A673 (cell line): ENCODE measurements around the gene ARMH3. TPM values are rescaled to one million over a fixed set of nuclear protein-coding genes. Genes with fewer than 3 reads are reported as not detected.

Experiments
- BruUV-seq: library from RNA; stranded (reverse); fragments of 400-500 nt; replicated peaks from 2 replicates; lab custom pipeline; 2021; lab: Mats Ljungman, UMichigan
- CTCF ChIA-PET: fragments of 300-600 bp; sonication (Branson Sonifier 250); formaldehyde crosslinking; loops from one replicate; lab custom pipeline; 2022; ENCODE audit warnings: antibody characterized with exemption; lab: Charles Lee
- POLR2A ChIA-PET: fragments of 300-600 bp; sonication (Branson Sonifier 250); formaldehyde crosslinking; loops from one replicate; lab custom pipeline; 2022; ENCODE audit warnings: antibody characterized with exemption; ENCODE audit not compliant: low non-redundant PET; lab: Charles Lee
- DNase-seq: peaks from one replicate; pipeline ENCODE4 v3.0.0-alpha.2; 2015; ENCODE audit warnings: low spot score
- H3K27ac ChIP-seq: fragments of 200-600 bp; sonication (generic); 2 replicates; pipeline ENCODE4 v1.5.1; 2016; ENCODE audit warnings: mixed run types, low read depth, mild to moderate bottlenecking, mixed read lengths, antibody characterized with exemption, low read length; ENCODE audit not compliant: poor library complexity, severe bottlenecking
- H3K27me3 ChIP-seq: fragments of 200-600 bp; sonication (generic); replicated peaks from 2 replicates; pipeline ENCODE4 v1.6.1; 2017; ENCODE audit warnings: mixed run types, low read depth, mild to moderate bottlenecking, mixed read lengths, antibody characterized with exemption, low read length; ENCODE audit not compliant: insufficient read depth, poor library complexity
- H3K36me3 ChIP-seq: fragments of 200-600 bp; sonication (generic); 2 replicates; pipeline ENCODE4 v1.6.1; 2016; ENCODE audit warnings: mixed run types, mild to moderate bottlenecking, mixed read lengths, antibody characterized with exemption, low read length; ENCODE audit not compliant: insufficient read depth, poor library complexity, severe bottlenecking
- H3K4me1 ChIP-seq: fragments of 200-600 bp; sonication (generic); 2 replicates; pipeline ENCODE4 v1.6.1; 2017; ENCODE audit warnings: mixed run types, mild to moderate bottlenecking, mixed read lengths, antibody characterized with exemption, low read length; ENCODE audit not compliant: insufficient read depth, poor library complexity, severe bottlenecking
- H3K4me3 ChIP-seq: fragments of 200-600 bp; sonication (generic); 2 replicates; pipeline ENCODE4 v1.5.1; 2016; ENCODE audit warnings: low read depth, mixed run types, mild to moderate bottlenecking, mixed read lengths, low read length; ENCODE audit not compliant: poor library complexity, severe bottlenecking
- H3K9me3 ChIP-seq: fragments of 200-600 bp; sonication (generic); 2 replicates; pipeline ENCODE4 v1.6.1; 2016; ENCODE audit warnings: mixed run types, low read depth, mild to moderate bottlenecking, mixed read lengths, antibody characterized with exemption, low read length; ENCODE audit not compliant: poor library complexity, severe bottlenecking
- CTCF ChIP-seq: fragments of 300-800, 200-600 bp; sonication (generic); conservative IDR thresholded peaks from 2 replicates; pipeline ENCODE4 v1.5.1; 2017; ENCODE audit warnings: low read depth, mild to moderate bottlenecking, antibody characterized with exemption, low read length, moderate library complexity, mixed read lengths
- EZH2 ChIP-seq: fragments of 200-600 bp; sonication (generic); IDR thresholded peaks from 2 replicates; pipeline ENCODE4 v1.6.1; 2017; ENCODE audit warnings: borderline replicate concordance, low read depth, mild to moderate bottlenecking, mixed read lengths, antibody characterized with exemption, low read length; ENCODE audit not compliant: poor library complexity, severe bottlenecking
- intact Hi-C: fragments of 100-400 bp; cut with micrococcal nuclease; formaldehyde crosslinking; loops from one replicate; pipeline ENCODE4 v1.10.0; 2022; ENCODE audit not compliant: unreplicated experiment
- total RNA-seq: library from RNA; stranded (reverse); gene quantifications from 2 replicates; pipeline ENCODE4 v1.2.3, GENCODE V29; 2021

The ARMH3 gene
- total RNA-seq, 1 experiment from 2014 or later, result 17.8 TPM

GRCh38 chr10:101838416-101838970 is 217.5 kb downstream of the ARMH3 start:
- no TSS peak for BruUV-seq
- POLR2A ChIA-PET, result no interaction called here

GRCh38 chr10:101837748-101838147 is 218.2 kb downstream of the ARMH3 start:
- Histone ChIP-seq H3K9me3 (no peaks in the 10 kb centered on the region), H3K4me1 (peaks cover 9% of the 10 kb centered on the region), H3K27me3 (no peaks in the 10 kb centered on the region), H3K4me3 (no peak overlapping the region), H3K27ac (no peak overlapping the region), H3K36me3 (no peaks in the 10 kb centered on the region)
- intact Hi-C loops, result no loop called here
- BruUV-seq, result no TSS peak
- TF ChIP-seq EZH2 (no peak), CTCF (no peak)
- DNase-seq, result no peak
- ChIA-PET CTCF (interaction anchor here (2.4 kb wide), 1 partner anchor 172 kb away, joined by 10 read pairs; no protein-coding TSS in a partner anchor), POLR2A (no interaction called here)

More at GRCh38 chr10:101838416-101838970, 217.5 kb downstream of the ARMH3 start:
- H3K27me3 ChIP-seq, result no peaks in the 10 kb centered on the region
- H3K4me1 ChIP-seq, result peaks cover 9% of the 10 kb centered on the region
- H3K9me3 ChIP-seq, result no peaks in the 10 kb centered on the region
- no peaks in the 10 kb centered on the region for H3K36me3 ChIP-seq
- intact Hi-C loops, result no loop called here
- TF ChIP-seq EZH2 (no peak), CTCF (no peak)
- H3K4me3 ChIP-seq, result no peak overlapping the region
- CTCF ChIA-PET, result interaction anchor here (3.7 kb wide), 1 partner anchor 171 kb away, joined by 71 read pairs; no protein-coding TSS in a partner anchor
- H3K27ac ChIP-seq, result no peak overlapping the region
- no peak for DNase-seq

- POLR2A ChIA-PET, result interaction anchor here (0.6 kb wide), 1 partner anchor 225 kb away, joined by 9 read pairs; no protein-coding TSS in a partner anchor
- H3K27me3 ChIP-seq, result no peaks in the 10 kb centered on the region
- DNase-seq, result no peak
- intact Hi-C loops, result no loop called here
- no peaks in the 10 kb centered on the region for H3K9me3 ChIP-seq
- CTCF ChIA-PET, result interaction anchor here (1.2 to 2.4 kb wide), 2 partner anchors 8 to 175 kb away, joined by 4 to 10 read pairs; no protein-coding TSS in a partner anchor
- H3K4me3 ChIP-seq, result no peak overlapping the region
- peaks cover 16% of the 10 kb centered on the region for H3K4me1 ChIP-seq
- no peak for TF ChIP-seq CTCF
- no peak for TF ChIP-seq EZH2
- no TSS peak for BruUV-seq
- H3K36me3 ChIP-seq, result no peaks in the 10 kb centered on the region
- H3K27ac ChIP-seq, result no peak overlapping the region
These were observed 220.6 kb downstream of the ARMH3 start for GRCh38 chr10:101835362-101835761.
